WTC11 (cell line): ENCODE data around the gene TPP1. TPM values are rescaled to one million over a fixed set of nuclear protein-coding genes. Genes with fewer than 3 reads are reported as not detected.

Source experiments
- ATAC-seq: fragments of 200-7000 bp; cut with Tn5 transposase; 2 replicates; pipeline ENCODE4 v1.10.0; 2021; ENCODE audit warnings: mild to moderate bottlenecking, moderate library complexity
- CTCF ChIA-PET: fragments of 300-600 bp; sonication (Branson Sonifier 250); formaldehyde crosslinking; loops from one replicate; lab custom pipeline; 2021; ENCODE audit warnings: antibody characterized with exemption; lab: Charles Lee
- POLR2A ChIA-PET: fragments of 350-600 bp; sonication (Branson Sonifier 250); formaldehyde crosslinking; loops from one replicate; lab custom pipeline; 2021; ENCODE audit warnings: antibody characterized with exemption; lab: Charles Lee
- DNase-seq: peaks from one replicate; pipeline ENCODE4 v3.0.0; 2021; ENCODE audit warnings: low spot score
- H3K27ac Mint-ChIP-seq: 2 replicates; pipeline ENCODE4 v1.8.0; 2021; ENCODE audit warnings: mixed read lengths
- H3K27me3 Mint-ChIP-seq: 2 replicates; pipeline ENCODE4 v1.8.0; 2021; ENCODE audit warnings: low read depth, mild to moderate bottlenecking, moderate library complexity, mixed read lengths
- H3K36me3 Mint-ChIP-seq: 2 replicates; pipeline ENCODE4 v1.8.0; 2021; ENCODE audit warnings: mixed read lengths
- H3K4me1 Mint-ChIP-seq: 2 replicates; pipeline ENCODE4 v1.8.0; 2022; ENCODE audit warnings: mixed read lengths
- H3K4me3 Mint-ChIP-seq: 2 replicates; pipeline ENCODE4 v1.8.0; 2021; ENCODE audit warnings: mild to moderate bottlenecking, moderate library complexity, mixed read lengths
- H3K9me3 Mint-ChIP-seq: 2 replicates; pipeline ENCODE4 v1.8.0; 2021; ENCODE audit warnings: mixed read lengths
- AFF4 ChIP-seq: sonication (generic); formaldehyde crosslinking; IDR thresholded peaks from 2 replicates; pipeline ENCODE4 v1.8.1; 2023; ENCODE audit warnings: mild to moderate bottlenecking, missing genetic modification reagents, borderline replicate concordance
- ATF6 ChIP-seq: sonication (generic); formaldehyde crosslinking; IDR thresholded peaks from 2 replicates; pipeline ENCODE4 v1.8.1; 2023; ENCODE audit warnings: mild to moderate bottlenecking, missing genetic modification reagents
- CBFB ChIP-seq: sonication (generic); formaldehyde crosslinking; IDR thresholded peaks from 2 replicates; pipeline ENCODE4 v1.8.1; 2022; ENCODE audit warnings: mild to moderate bottlenecking, low read depth, missing genetic modification reagents
- CREB1 ChIP-seq: sonication (generic); formaldehyde crosslinking; IDR thresholded peaks from 2 replicates; pipeline ENCODE4 v1.8.0; 2023; ENCODE audit warnings: mild to moderate bottlenecking, missing genetic modification reagents
- ETV6 ChIP-seq: sonication (generic); formaldehyde crosslinking; IDR thresholded peaks from 2 replicates; pipeline ENCODE4 v1.8.1; 2022; ENCODE audit warnings: mild to moderate bottlenecking, missing genetic modification reagents
- FOXK1 ChIP-seq: sonication (generic); formaldehyde crosslinking; IDR thresholded peaks from 2 replicates; pipeline ENCODE4 v1.8.0; 2022; ENCODE audit warnings: mild to moderate bottlenecking, moderate library complexity, missing genetic modification reagents
- IRF1 ChIP-seq: sonication (generic); formaldehyde crosslinking; IDR thresholded peaks from 2 replicates; pipeline ENCODE4 v1.8.0; 2023; ENCODE audit warnings: missing genetic modification reagents
- NFE2L1 ChIP-seq: sonication (generic); formaldehyde crosslinking; IDR thresholded peaks from 2 replicates; pipeline ENCODE4 v1.8.1; 2023; ENCODE audit warnings: missing genetic modification reagents
- SOX15 ChIP-seq: fragments of 250-450 bp; sonication (Bioruptor Pico); IDR thresholded peaks from 2 replicates; pipeline ENCODE4 v1.9.0; 2021; ENCODE audit warnings: mild to moderate bottlenecking
- TCF7 ChIP-seq: sonication (generic); formaldehyde crosslinking; IDR thresholded peaks from 2 replicates; pipeline ENCODE4 v1.8.0; 2022; ENCODE audit warnings: mild to moderate bottlenecking, low read depth, missing genetic modification reagents, moderate library complexity
- TEAD1 ChIP-seq: sonication (generic); formaldehyde crosslinking; IDR thresholded peaks from 2 replicates; pipeline ENCODE4 v1.8.0; 2022; ENCODE audit warnings: mild to moderate bottlenecking, missing genetic modification reagents
- TEAD4 ChIP-seq: sonication (generic); formaldehyde crosslinking; IDR thresholded peaks from 2 replicates; pipeline ENCODE4 v1.8.0; 2022; ENCODE audit warnings: mild to moderate bottlenecking, missing genetic modification reagents
- ZNF121 ChIP-seq: sonication (generic); formaldehyde crosslinking; IDR thresholded peaks from 2 replicates; pipeline ENCODE4 v1.8.0; 2023; ENCODE audit warnings: missing genetic modification reagents
- total RNA-seq: library from RNA; stranded (reverse); gene quantifications from 3 replicates; pipeline ENCODE4 v1.2.3, GENCODE V29; 2021
- TF ChIP-seq, protein P1 (sequence below): sonication (generic); formaldehyde crosslinking; IDR thresholded peaks from 2 replicates; pipeline ENCODE4 v1.8.0; 2022; ENCODE audit warnings: mild to moderate bottlenecking, missing genetic modification reagents
- TF ChIP-seq, protein P2 (sequence below): sonication (generic); formaldehyde crosslinking; conservative IDR thresholded peaks from 2 replicates; pipeline ENCODE4 v1.8.1; 2023; ENCODE audit warnings: mild to moderate bottlenecking, low read depth, missing genetic modification reagents, moderate library complexity
- TF ChIP-seq, protein P3 (sequence below): sonication (generic); formaldehyde crosslinking; IDR thresholded peaks from 2 replicates; pipeline ENCODE4 v1.8.0; 2023; ENCODE audit warnings: mild to moderate bottlenecking, missing genetic modification reagents

Gene TPP1
- total RNA-seq, 1 experiment from 2014 or later: 36.2 TPM

DNA sequence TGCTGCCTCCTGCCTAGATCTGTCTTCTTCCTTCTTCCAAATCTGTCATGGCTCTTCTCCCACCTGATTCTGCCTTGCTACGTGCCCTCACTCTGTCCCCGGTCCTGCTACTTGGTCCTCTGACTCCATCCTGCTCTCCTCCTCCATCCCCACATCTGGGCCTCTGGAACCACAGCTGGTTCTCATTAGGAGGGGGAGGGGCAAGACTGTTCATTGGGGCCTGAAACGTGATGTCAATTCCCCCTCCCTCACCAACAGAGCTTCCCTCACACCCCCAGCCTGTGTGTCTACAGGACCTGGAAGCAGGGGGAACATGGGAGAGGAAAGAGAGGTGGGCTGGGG, 27.3 kb upstream of the TPP1 start (continued):
- TF ChIP-seq TEAD1 (CRISPR knock-in tag): no peak
- TF ChIP-seq ZNF121 (CRISPR knock-in tag): no peak
- TF ChIP-seq NFE2L1 (CRISPR knock-in tag): no peak
- TF ChIP-seq CBFB: no peak
- TF ChIP-seq, protein P1, sequence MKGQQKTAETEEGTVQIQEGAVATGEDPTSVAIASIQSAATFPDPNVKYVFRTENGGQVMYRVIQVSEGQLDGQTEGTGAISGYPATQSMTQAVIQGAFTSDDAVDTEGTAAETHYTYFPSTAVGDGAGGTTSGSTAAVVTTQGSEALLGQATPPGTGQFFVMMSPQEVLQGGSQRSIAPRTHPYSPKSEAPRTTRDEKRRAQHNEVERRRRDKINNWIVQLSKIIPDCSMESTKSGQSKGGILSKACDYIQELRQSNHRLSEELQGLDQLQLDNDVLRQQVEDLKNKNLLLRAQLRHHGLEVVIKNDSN: no peak
- TF ChIP-seq FOXK1: no peak
- no peak for TF ChIP-seq ATF6 (CRISPR knock-in tag)
- TF ChIP-seq IRF1 (CRISPR knock-in tag): no peak
- TF ChIP-seq, protein P2, sequence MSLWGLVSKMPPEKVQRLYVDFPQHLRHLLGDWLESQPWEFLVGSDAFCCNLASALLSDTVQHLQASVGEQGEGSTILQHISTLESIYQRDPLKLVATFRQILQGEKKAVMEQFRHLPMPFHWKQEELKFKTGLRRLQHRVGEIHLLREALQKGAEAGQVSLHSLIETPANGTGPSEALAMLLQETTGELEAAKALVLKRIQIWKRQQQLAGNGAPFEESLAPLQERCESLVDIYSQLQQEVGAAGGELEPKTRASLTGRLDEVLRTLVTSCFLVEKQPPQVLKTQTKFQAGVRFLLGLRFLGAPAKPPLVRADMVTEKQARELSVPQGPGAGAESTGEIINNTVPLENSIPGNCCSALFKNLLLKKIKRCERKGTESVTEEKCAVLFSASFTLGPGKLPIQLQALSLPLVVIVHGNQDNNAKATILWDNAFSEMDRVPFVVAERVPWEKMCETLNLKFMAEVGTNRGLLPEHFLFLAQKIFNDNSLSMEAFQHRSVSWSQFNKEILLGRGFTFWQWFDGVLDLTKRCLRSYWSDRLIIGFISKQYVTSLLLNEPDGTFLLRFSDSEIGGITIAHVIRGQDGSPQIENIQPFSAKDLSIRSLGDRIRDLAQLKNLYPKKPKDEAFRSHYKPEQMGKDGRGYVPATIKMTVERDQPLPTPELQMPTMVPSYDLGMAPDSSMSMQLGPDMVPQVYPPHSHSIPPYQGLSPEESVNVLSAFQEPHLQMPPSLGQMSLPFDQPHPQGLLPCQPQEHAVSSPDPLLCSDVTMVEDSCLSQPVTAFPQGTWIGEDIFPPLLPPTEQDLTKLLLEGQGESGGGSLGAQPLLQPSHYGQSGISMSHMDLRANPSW: no peak
- TF ChIP-seq TEAD4: no peak

DNA sequence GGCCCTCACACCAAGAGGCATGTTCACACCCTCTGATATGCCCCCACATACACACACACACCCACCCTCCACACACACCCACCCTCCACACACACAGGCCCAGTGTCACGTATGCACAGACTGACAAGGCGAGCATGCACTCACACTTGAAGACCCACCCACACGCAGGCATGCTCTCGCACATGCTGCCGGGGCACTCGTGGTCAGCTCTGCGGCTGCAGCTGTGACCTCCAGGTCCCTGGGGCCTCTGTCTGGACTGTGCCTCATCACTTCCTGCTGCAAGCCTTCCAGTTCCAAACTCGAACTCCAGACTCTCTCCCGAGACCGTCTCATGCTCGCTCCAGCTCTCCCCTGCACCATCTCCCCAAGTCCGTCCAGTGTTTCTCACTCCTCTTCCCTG, 26.8 kb upstream of the TPP1 start:
- POLR2A ChIA-PET: no interaction called here
- H3K4me3 Mint-ChIP-seq: no peak overlapping the region
- CTCF ChIA-PET: interaction anchor here (0.6 to 1.6 kb wide), 2 partner anchors 34 to 57 kb away, joined by 3 to 4 read pairs; partner anchors contain the start of gene TAF10
- no peaks in the 10 kb centered on the region for H3K9me3 Mint-ChIP-seq
- DNase-seq (no peak), ATAC-seq (no peak)
- no peak overlapping the region for H3K27ac Mint-ChIP-seq
- H3K27me3 Mint-ChIP-seq: no peaks in the 10 kb centered on the region
- TF ChIP-seq, protein P3, sequence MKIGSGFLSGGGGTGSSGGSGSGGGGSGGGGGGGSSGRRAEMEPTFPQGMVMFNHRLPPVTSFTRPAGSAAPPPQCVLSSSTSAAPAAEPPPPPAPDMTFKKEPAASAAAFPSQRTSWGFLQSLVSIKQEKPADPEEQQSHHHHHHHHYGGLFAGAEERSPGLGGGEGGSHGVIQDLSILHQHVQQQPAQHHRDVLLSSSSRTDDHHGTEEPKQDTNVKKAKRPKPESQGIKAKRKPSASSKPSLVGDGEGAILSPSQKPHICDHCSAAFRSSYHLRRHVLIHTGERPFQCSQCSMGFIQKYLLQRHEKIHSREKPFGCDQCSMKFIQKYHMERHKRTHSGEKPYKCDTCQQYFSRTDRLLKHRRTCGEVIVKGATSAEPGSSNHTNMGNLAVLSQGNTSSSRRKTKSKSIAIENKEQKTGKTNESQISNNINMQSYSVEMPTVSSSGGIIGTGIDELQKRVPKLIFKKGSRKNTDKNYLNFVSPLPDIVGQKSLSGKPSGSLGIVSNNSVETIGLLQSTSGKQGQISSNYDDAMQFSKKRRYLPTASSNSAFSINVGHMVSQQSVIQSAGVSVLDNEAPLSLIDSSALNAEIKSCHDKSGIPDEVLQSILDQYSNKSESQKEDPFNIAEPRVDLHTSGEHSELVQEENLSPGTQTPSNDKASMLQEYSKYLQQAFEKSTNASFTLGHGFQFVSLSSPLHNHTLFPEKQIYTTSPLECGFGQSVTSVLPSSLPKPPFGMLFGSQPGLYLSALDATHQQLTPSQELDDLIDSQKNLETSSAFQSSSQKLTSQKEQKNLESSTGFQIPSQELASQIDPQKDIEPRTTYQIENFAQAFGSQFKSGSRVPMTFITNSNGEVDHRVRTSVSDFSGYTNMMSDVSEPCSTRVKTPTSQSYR (CRISPR knock-in tag): no peak
- TF ChIP-seq CREB1 (CRISPR knock-in tag) (no peak), CBFB (no peak), TCF7 (CRISPR knock-in tag) (no peak), AFF4 (CRISPR knock-in tag) (no peak), ETV6 (CRISPR knock-in tag) (no peak), SOX15 (CRISPR knock-in tag) (no peak)
- no peaks in the 10 kb centered on the region for H3K36me3 Mint-ChIP-seq
- no peaks in the 10 kb centered on the region for H3K4me1 Mint-ChIP-seq
